Heart right ventricle (tissue), 16 donors: ENCODE measurements around the gene GASK1B. TPM values are rescaled to one million over a fixed set of nuclear protein-coding genes. Genes with fewer than 3 reads are reported as not detected.

Experiments
- ATAC-seq, 8 donors: fragments of 200-7000 bp; cut with Tn5 transposase; one replicate each; pipeline ENCODE4 v1.9.1; 2020; ENCODE audit warnings: mild to moderate bottlenecking in 8 of 8, moderate library complexity in 8 of 8, moderate number of reproducible peaks in 1 of 8
- DNase-seq, 2 donors: peaks; one replicate each; pipeline ENCODE4 v3.0.0-alpha.2; 2020
- H3K27ac ChIP-seq, 10 donors: fragments of 200-600 bp; sonication (generic) in 2 of 10; one replicate each; pipeline versions ENCODE4 v1.5.0 to v1.8.0; 2020 to 2022; ENCODE audit warnings: mild to moderate bottlenecking in 3 of 10
- H3K27me3 ChIP-seq, 7 donors: fragments of 200-600 bp; one replicate each; pipeline ENCODE4 v1.8.0; 2021 to 2022; ENCODE audit warnings: mild to moderate bottlenecking in 2 of 7
- H3K36me3 ChIP-seq, 9 donors: fragments of 200-600 bp; sonication (generic) in 1 of 9; one replicate each; pipeline versions ENCODE4 v1.5.0 to v1.8.0; 2020 to 2022; ENCODE audit warnings: mild to moderate bottlenecking in 2 of 9
- H3K4me1 ChIP-seq, 9 donors: fragments of 200-600 bp; sonication (generic) in 1 of 9; one replicate each; pipeline versions ENCODE4 v1.5.0 to v1.8.0; 2020 to 2022; ENCODE audit warnings: mild to moderate bottlenecking in 4 of 9
- H3K4me3 ChIP-seq, 10 donors: fragments of 200-600 bp; sonication (generic) in 2 of 10; one replicate each; pipeline versions ENCODE4 v1.5.0 to v1.8.0; 2020 to 2022; ENCODE audit warnings: mild to moderate bottlenecking in 7 of 10, moderate library complexity in 2 of 10
- H3K9me3 ChIP-seq, 11 donors: fragments of 200-600 bp in 10 of 11; sonication (generic) in 2 of 11; one replicate each; pipeline versions ENCODE4 v1.5.0 to v1.8.0; 2013 to 2022; ENCODE audit warnings: mild to moderate bottlenecking in 2 of 11, control low read depth in 1 of 11, moderate library complexity in 1 of 11
- CTCF ChIP-seq, 9 donors: fragments of 200-600 bp; sonication (generic) in 2 of 9; IDR thresholded peaks; one replicate each; pipeline versions ENCODE4 v1.5.0 to v1.8.0; 2021 to 2022; ENCODE audit warnings: antibody characterized with exemption in 9 of 9, mild to moderate bottlenecking in 5 of 9, moderate library complexity in 1 of 9
- WGBS, 2 donors: extraction: QIAGEN DNeasy Blood & Tissue Kit; methylation state at CpG; one replicate each; pipeline ENCODE4 v1.1.7; 2013; ENCODE audit warnings: inconsistent platforms in 1 of 2; 5-methylcytosine and 5-hydroxymethylcytosine counted together
- intact Hi-C, 10 donors: fragments of 100-400 bp; cut with DNase I; formaldehyde crosslinking; loops; one replicate each; pipeline versions ENCODE4 v1.11.1 to v1.14.2; 2022
- polyA plus RNA-seq, 2 donors: library from polyadenylated mRNA; stranded (reverse); fragments of 200-250 nt; gene quantifications; one replicate each; pipeline ENCODE4 v1.2.3, GENCODE V29; 2013
- total RNA-seq, 10 donors: library from RNA; stranded (reverse); fragmentation: NEBNext Ultra II Directional in 3 of 10; extraction: Animal tissue kit (Norgen Biotek cat#: 25700) in 3 of 10; gene quantifications; one replicate each; pipeline versions ENCODE4 v1.2.1 to v1.2.4, GENCODE V29; 2021 to 2023
- donor health status: Arrhythmogenic right ventricular cardiomyopathy.
- donor health status: ischemic (EF 13 %, LVEDD 7.1; RV severe dilation, severe dysfunction).
- donor health status: healthy with polysubstance abuse.
- donor health status: DM: no; HTN: yes; CAD: no.
- donor health status: DM: no; HTN: no; CAD: no.
- donor health status: ischemic (EF 25% LVEDD 6.9; RV normal size, moderate dysfunction).
- donor health status: ischemic (EF 25% LVEDD 5.7; RV mildly dilated, moderate dysfunction).
- donor health status: healthy.
- donor health status: DM: yes; HTN: yes; CAD: no.
- donor health status: Ischemic cardiomyopathy.
- donor health status: ischemic (EF 35%, LVEDD 5.7; RV mildly dilated, moderate dysfunction).
- donor health status: nonischemic (EF 11% LVEDD 7.7; RV severe dilation, severe dysfunction).
- donor health status: DM: yes; HTN: yes; CAD: no.
- donor health status: PGD.
- donor health status: ischemic (EF 29% LVEDD 5.4; RV normal size, mild dysfunction).
- donor health status: nonischemic (EF 23%, LVEDD 6.1; RV moderate dilation, normal function).

GASK1B gene
- total and polyA plus RNA-seq, 12 donors: 12.4 to 109 (median 79.4) TPM

- peaks cover 3 to 44% (median 23%) of the 10 kb centered on the region in 9 donors for H3K4me1 ChIP-seq
- ATAC-seq: no peak
- intact Hi-C loops: no loop called here
- no peaks in the 10 kb centered on the region for H3K27me3 ChIP-seq
- 91 to 98% methylated on average over 2 of the region's 2 CpGs for WGBS, 2 donors
- no peaks in the 10 kb centered on the region for H3K9me3 ChIP-seq
- DNase-seq: no peak
- no peak overlapping the region for H3K27ac ChIP-seq
- TF ChIP-seq CTCF (IDR thresholded peaks at IDR 0.05): no peak
- peaks cover 0 to 57% (median 0%) of the 10 kb centered on the region in 9 donors for H3K36me3 ChIP-seq
- H3K4me3 ChIP-seq: no peak overlapping the region
These were observed 40.6 kb upstream of the GASK1B start for GRCh38 chr4:158213466-158213865.

- no peak for DNase-seq
- H3K4me1 ChIP-seq: peaks cover 0 to 40% (median 15%) of the 10 kb centered on the region in 9 donors
- H3K4me3 ChIP-seq: peak overlapping the region in 9 of 10 donors; percentile 1 to 62 (median 54)
- ATAC-seq: no peak
- H3K36me3 ChIP-seq: peaks cover 0 to 34% (median 0%) of the 10 kb centered on the region in 9 donors
- H3K27ac ChIP-seq: peak overlapping the region in 9 of 10 donors; percentile 78 to 96 (median 92)
- no peaks in the 10 kb centered on the region for H3K27me3 ChIP-seq
- TF ChIP-seq CTCF (IDR thresholded peaks at IDR 0.05): no peak
- intact Hi-C loops: no loop called here
- 28 to 34% methylated on average over 3 of the region's 3 CpGs for WGBS, 2 donors
- H3K9me3 ChIP-seq: peaks cover 0 to 5% (median 0%) of the 10 kb centered on the region in 11 donors
These were observed 38.4 kb upstream of the GASK1B start for GRCh38 chr4:158211222-158211621.

GRCh38 chr4:158209825-158210807, 37.3 kb upstream of the GASK1B start, which contains the start of gene TMEM144:
TSS of gene TMEM144 (plus strand) at chr4:158210486. CDS start at chr4:158212668, 2,182 bp downstream.
- Histone ChIP-seq H3K27ac (peak within 1 kb of the TSS; percentile 76 to 96 (median 91)), H3K4me1 (peaks cover 0 to 40% (median 14%) of the 10 kb centered on the region in 9 donors), H3K4me3 (peak within 1 kb of the TSS; percentile 1 to 62 (median 54)), H3K36me3 (peaks cover 0 to 38% (median 0%) of the 10 kb centered on the region in 9 donors), H3K27me3 (no peaks in the 10 kb centered on the region), H3K9me3 (peaks cover 0 to 5% (median 0%) of the 10 kb centered on the region in 11 donors)
- 8 to 9% methylated on average over 34 of the region's 34 CpGs for WGBS, 2 donors
- peak in 5 of 9 donors; percentile 15 to 52 (median 43) for TF ChIP-seq CTCF (IDR thresholded peaks at IDR 0.05)
- intact Hi-C loops: no loop called here
- ATAC-seq (peak; percentile 97 to 100 (median 99)), DNase-seq (peak; percentile 88 to 90)

GRCh38 chr4:158208963-158209640, 36.3 kb upstream of the GASK1B start:
- H3K27me3 ChIP-seq: no peaks in the 10 kb centered on the region
- ATAC-seq (peak in 2 of 8 donors; percentile 31 to 32), DNase-seq (no peak)
- peaks cover 0 to 39% (median 0%) of the 10 kb centered on the region in 9 donors for H3K36me3 ChIP-seq
- 81% methylated on average over 5 of the region's 5 CpGs for WGBS, 2 donors
- no peak for TF ChIP-seq CTCF (IDR thresholded peaks at IDR 0.05)
- H3K4me1 ChIP-seq: peaks cover 0 to 40% (median 13%) of the 10 kb centered on the region in 9 donors
- no peak overlapping the region for H3K4me3 ChIP-seq
- peaks cover 0 to 5% (median 0%) of the 10 kb centered on the region in 11 donors for H3K9me3 ChIP-seq
- peak overlapping the region in 9 of 10 donors; percentile 78 to 96 (median 92) for H3K27ac ChIP-seq
- intact Hi-C loops: no loop called here
